SJCRH30 (cell line): ENCODE data around the gene DRC7. TPM values are rescaled to one million over a fixed set of nuclear protein-coding genes. Genes with fewer than 3 reads are reported as not detected.
A peak's percentile ranks its signal among the peaks of the same experiment; 100 is the strongest.

Experiments used
- DNase-seq, 2 experiments: peaks; one replicate each; pipeline ENCODE4 v3.0.0-alpha.2; 2015 to 2020
- H3K27ac ChIP-seq: fragments of 250-450 bp; sonication (Bioruptor Pico); 2 replicates; pipeline ENCODE4 v1.5.1; 2020; ENCODE audit warnings: mild to moderate bottlenecking, moderate library complexity
- H3K27me3 ChIP-seq: fragments of 250-450 bp; sonication (Bioruptor Pico); 2 replicates; pipeline ENCODE4 v1.5.1; 2020; ENCODE audit warnings: mild to moderate bottlenecking, moderate library complexity
- H3K36me3 ChIP-seq: fragments of 250-450 bp; sonication (Bioruptor Pico); 2 replicates; pipeline ENCODE4 v1.5.1; 2020; ENCODE audit warnings: mild to moderate bottlenecking, moderate library complexity
- H3K4me1 ChIP-seq: fragments of 250-450 bp; sonication (Bioruptor Pico); 2 replicates; pipeline ENCODE4 v1.5.1; 2020; ENCODE audit warnings: mild to moderate bottlenecking, moderate library complexity
- H3K4me3 ChIP-seq: fragments of 250-450 bp; sonication (Bioruptor Pico); 2 replicates; pipeline ENCODE4 v1.5.1; 2020; ENCODE audit warnings: mild to moderate bottlenecking, moderate library complexity
- H3K9me3 ChIP-seq: fragments of 250-450 bp; sonication (Bioruptor Pico); replicated peaks from 2 replicates; pipeline ENCODE4 v1.5.1; 2020; ENCODE audit warnings: mild to moderate bottlenecking, moderate library complexity
- total RNA-seq: library from RNA; depleted of rRNA; stranded (reverse); fragments of >200 nt; shearing (Covaris generic); gene quantifications from 2 replicates; pipeline ENCODE4 v1.2.3, GENCODE V29; 2014

Gene DRC7
- total RNA-seq, 1 experiment from 2014 or later, result not detected

- Histone ChIP-seq H3K27me3 (peaks cover 37% of the 10 kb centered on the region), H3K9me3 (no peaks in the 10 kb centered on the region), H3K27ac (no peak overlapping the region), H3K4me1 (no peaks in the 10 kb centered on the region), H3K4me3 (no peak overlapping the region), H3K36me3 (no peaks in the 10 kb centered on the region)
- no peak for DNase-seq
Measured at GRCh38 chr16:57656342-57656955, 38.2 kb upstream of the DRC7 start.

- Histone ChIP-seq H3K27ac (no peak overlapping the region), H3K4me1 (no peaks in the 10 kb centered on the region), H3K27me3 (peaks cover 37% of the 10 kb centered on the region), H3K9me3 (no peaks in the 10 kb centered on the region), H3K4me3 (no peak overlapping the region), H3K36me3 (no peaks in the 10 kb centered on the region)
- no peak for DNase-seq
Measured at GRCh38 chr16:57657228-57657627, 37.4 kb upstream of the DRC7 start.

- Histone ChIP-seq H3K27me3 (peaks cover 35% of the 10 kb centered on the region), H3K36me3 (no peaks in the 10 kb centered on the region), H3K4me1 (no peaks in the 10 kb centered on the region), H3K4me3 (no peak overlapping the region), H3K9me3 (no peaks in the 10 kb centered on the region), H3K27ac (no peak overlapping the region)
- no peak for DNase-seq
Measured at GRCh38 chr16:57658130-57658877, 36.3 kb upstream of the DRC7 start.

- Histone ChIP-seq H3K4me1 (no peaks in the 10 kb centered on the region), H3K27me3 (peaks cover 33% of the 10 kb centered on the region), H3K4me3 (no peak overlapping the region), H3K36me3 (no peaks in the 10 kb centered on the region), H3K27ac (no peak overlapping the region), H3K9me3 (no peaks in the 10 kb centered on the region)
- no peak for DNase-seq
Measured at GRCh38 chr16:57658878-57659674, 35.5 kb upstream of the DRC7 start.

GRCh38 chr16:57660715-57661463, 33.7 kb upstream of the DRC7 start:
- H3K4me3 ChIP-seq, result no peak overlapping the region
- no peaks in the 10 kb centered on the region for H3K9me3 ChIP-seq
- DNase-seq, result no peak
- peaks cover 24% of the 10 kb centered on the region for H3K27me3 ChIP-seq
- H3K4me1 ChIP-seq, result no peaks in the 10 kb centered on the region
- H3K27ac ChIP-seq, result no peak overlapping the region
- H3K36me3 ChIP-seq, result no peaks in the 10 kb centered on the region

- no peaks in the 10 kb centered on the region for H3K9me3 ChIP-seq
Measured at GRCh38 chr16:57661510-57661909, 33.1 kb upstream of the DRC7 start.

GRCh38 chr16:57661936-57662906, 32.4 kb upstream of the DRC7 start:
- H3K27me3 ChIP-seq, result peaks cover 26% of the 10 kb centered on the region
- no peaks in the 10 kb centered on the region for H3K9me3 ChIP-seq
- H3K4me1 ChIP-seq, result no peaks in the 10 kb centered on the region
- no peak for DNase-seq
- H3K4me3 ChIP-seq, result no peak overlapping the region
- no peak overlapping the region for H3K27ac ChIP-seq
- no peaks in the 10 kb centered on the region for H3K36me3 ChIP-seq

More at GRCh38 chr16:57661510-57661909, 33.1 kb upstream of the DRC7 start:
- no peak overlapping the region for H3K4me3 ChIP-seq
- no peak for DNase-seq
- H3K36me3 ChIP-seq, result no peaks in the 10 kb centered on the region
- peaks cover 23% of the 10 kb centered on the region for H3K27me3 ChIP-seq
- no peaks in the 10 kb centered on the region for H3K4me1 ChIP-seq
- H3K27ac ChIP-seq, result no peak overlapping the region

- Histone ChIP-seq H3K9me3 (no peaks in the 10 kb centered on the region), H3K4me1 (no peaks in the 10 kb centered on the region), H3K36me3 (no peaks in the 10 kb centered on the region), H3K27ac (no peak overlapping the region), H3K4me3 (no peak overlapping the region), H3K27me3 (peaks cover 36% of the 10 kb centered on the region)
- no peak for DNase-seq
Measured at GRCh38 chr16:57663436-57663835, 31.2 kb upstream of the DRC7 start.

GRCh38 chr16:57663917-57664661, 30.5 kb upstream of the DRC7 start:
- Histone ChIP-seq H3K4me3 (no peak overlapping the region), H3K36me3 (no peaks in the 10 kb centered on the region), H3K9me3 (no peaks in the 10 kb centered on the region), H3K27ac (no peak overlapping the region), H3K27me3 (peaks cover 42% of the 10 kb centered on the region), H3K4me1 (no peaks in the 10 kb centered on the region)
- no peak for DNase-seq

- no peaks in the 10 kb centered on the region for H3K9me3 ChIP-seq
Measured at GRCh38 chr16:57664662-57665025, 30.0 kb upstream of the DRC7 start.

GRCh38 chr16:57665541-57665940, 29.1 kb upstream of the DRC7 start:
- peaks cover 54% of the 10 kb centered on the region for H3K27me3 ChIP-seq

More at GRCh38 chr16:57664662-57665025, 30.0 kb upstream of the DRC7 start:
- Histone ChIP-seq H3K27ac (no peak overlapping the region), H3K36me3 (no peaks in the 10 kb centered on the region), H3K4me3 (no peak overlapping the region), H3K27me3 (peaks cover 45% of the 10 kb centered on the region), H3K4me1 (no peaks in the 10 kb centered on the region)
- no peak for DNase-seq

GRCh38 chr16:57666353-57667047, 28.1 kb upstream of the DRC7 start:
- Histone ChIP-seq H3K9me3 (no peaks in the 10 kb centered on the region), H3K36me3 (no peaks in the 10 kb centered on the region), H3K4me1 (no peaks in the 10 kb centered on the region), H3K27ac (no peak overlapping the region), H3K4me3 (no peak overlapping the region), H3K27me3 (peaks cover 58% of the 10 kb centered on the region)
- DNase-seq, result peak; percentile 36 to 58

More at GRCh38 chr16:57665541-57665940, 29.1 kb upstream of the DRC7 start:
- Histone ChIP-seq H3K9me3 (no peaks in the 10 kb centered on the region), H3K4me3 (no peak overlapping the region), H3K27ac (no peak overlapping the region), H3K36me3 (no peaks in the 10 kb centered on the region), H3K4me1 (no peaks in the 10 kb centered on the region)
- no peak for DNase-seq
